T-cell (primary cell): ENCODE data around the gene DOC2A. TPM values are rescaled to one million over a fixed set of nuclear protein-coding genes. Genes with fewer than 3 reads are reported as not detected.

ENCODE experiments used
- ATAC-seq, 4 experiments: fragments of 200-7000 bp in 3 of 4; fragments of 150-1000 bp in 1 of 4; cut with Tn5 transposase; replicated peaks in 1 of 4; 1 replicate in 3 of 4; 2 replicates in 1 of 4; pipeline ENCODE4 v1.10.0; 2021; ENCODE audit warnings: moderate library complexity in 3 of 4, mild to moderate bottlenecking in 2 of 4, moderate number of reproducible peaks in 1 of 4
- CTCF ChIA-PET, 2 donors: fragments of 300-600 bp; sonication (Branson Sonifier 250); formaldehyde crosslinking; loops; one replicate each; lab custom pipeline; 2022; ENCODE audit warnings: antibody characterized with exemption in 2 of 2; lab: Charles Lee
- POLR2A ChIA-PET, 2 donors: fragments of 300-600 bp; sonication (Branson Sonifier 250); formaldehyde crosslinking; loops; one replicate each; lab custom pipeline; 2022; ENCODE audit warnings: antibody characterized with exemption in 2 of 2; lab: Charles Lee
- DNase-seq, 35 experiments: peaks; one replicate each; pipeline versions ENCODE4 v3.0.0 to v3.0.0-alpha.2; 2013 to 2023
- H3K27ac ChIP-seq: one replicate; pipeline ENCODE4 v1.5.1; 2013; ENCODE audit warnings: low read length
- H3K27me3 ChIP-seq, 2 experiments: replicated peaks in 1 of 2; 1 replicate in 1 of 2; 2 replicates in 1 of 2; pipeline versions ENCODE4 v1.6.1 to v1.7.0; 2013; ENCODE audit warnings: low read length in 1 of 2, mixed read lengths in 1 of 2; ENCODE audit not compliant: control insufficient read depth in 2 of 2, insufficient read depth in 2 of 2; ENCODE audit errors: extremely low read depth in 1 of 2
- H3K36me3 ChIP-seq, 2 donors: 1 replicate in 1 of 2; 2 replicates in 1 of 2; pipeline versions ENCODE4 v1.6.1 to v1.7.0; 2013; ENCODE audit warnings: low read length in 1 of 2; ENCODE audit not compliant: control insufficient read depth in 2 of 2, insufficient read depth in 1 of 2; ENCODE audit errors: extremely low read depth in 1 of 2
- H3K4me1 ChIP-seq, 2 experiments: 1 replicate in 1 of 2; 2 replicates in 1 of 2; pipeline versions ENCODE4 v1.6.1 to v1.7.0; 2013; ENCODE audit warnings: low read length in 2 of 2, mixed read lengths in 1 of 2; ENCODE audit not compliant: insufficient read depth in 2 of 2, control insufficient read depth in 1 of 2; ENCODE audit errors: extremely low read depth in 1 of 2
- H3K4me3 ChIP-seq, 2 donors: 1 replicate in 1 of 2; 2 replicates in 1 of 2; pipeline versions ENCODE4 v1.5.1 to v1.7.0; 2013; ENCODE audit warnings: mild to moderate bottlenecking in 2 of 2, low read length in 1 of 2, moderate library complexity in 1 of 2; ENCODE audit not compliant: control insufficient read depth in 1 of 2; ENCODE audit errors: extremely low read depth in 1 of 2
- H3K9me3 ChIP-seq: 2 replicates; pipeline ENCODE4 v1.7.0; 2013
- H3K27ac Mint-ChIP-seq, 2 donors: one replicate each; pipeline ENCODE4 v1.8.0; 2020 to 2021; ENCODE audit warnings: mild to moderate bottlenecking in 2 of 2, mixed read lengths in 2 of 2
- H3K27me3 Mint-ChIP-seq, 2 donors: one replicate each; pipeline ENCODE4 v1.8.0; 2021 to 2022; ENCODE audit warnings: mixed read lengths in 2 of 2
- H3K36me3 Mint-ChIP-seq: one replicate; pipeline ENCODE4 v1.8.0; 2021; ENCODE audit warnings: mixed read lengths
- H3K4me1 Mint-ChIP-seq, 3 donors: one replicate each; pipeline ENCODE4 v1.8.0; 2020 to 2022; ENCODE audit warnings: mixed read lengths in 3 of 3, mild to moderate bottlenecking in 1 of 3
- H3K4me3 Mint-ChIP-seq, 3 donors: one replicate each; pipeline ENCODE4 v1.8.0; 2020 to 2022; ENCODE audit warnings: mild to moderate bottlenecking in 3 of 3, mixed read lengths in 3 of 3, moderate library complexity in 3 of 3
- H3K9me3 Mint-ChIP-seq, 3 donors: one replicate each; pipeline ENCODE4 v1.8.0; 2020 to 2022; ENCODE audit warnings: mixed read lengths in 3 of 3
- WGBS: methylation state at CpG from one replicate; pipeline ENCODE4 v1.1.5; 2013; ENCODE audit warnings: missing lambda C conversion rate; ENCODE audit not compliant: insufficient coverage; 5-methylcytosine and 5-hydroxymethylcytosine counted together
- total RNA-seq, 35 experiments: library from RNA in 6 of 35; stranded (reverse) in 6 of 35; fragments of 120-200 nt in 1 of 35; gene quantifications; one replicate each; pipeline versions ENCODE4 v1.2.1 to v1.2.4 and lab custom pipeline; 2013 to 2026

Gene DOC2A
- total RNA-seq, 5 donors from 2014 or later (not counting 1 experiment from before 2014, with no cell fraction given) = 0.15 to 0.38 (median 0.26) TPM; not detected in 1

DNA sequence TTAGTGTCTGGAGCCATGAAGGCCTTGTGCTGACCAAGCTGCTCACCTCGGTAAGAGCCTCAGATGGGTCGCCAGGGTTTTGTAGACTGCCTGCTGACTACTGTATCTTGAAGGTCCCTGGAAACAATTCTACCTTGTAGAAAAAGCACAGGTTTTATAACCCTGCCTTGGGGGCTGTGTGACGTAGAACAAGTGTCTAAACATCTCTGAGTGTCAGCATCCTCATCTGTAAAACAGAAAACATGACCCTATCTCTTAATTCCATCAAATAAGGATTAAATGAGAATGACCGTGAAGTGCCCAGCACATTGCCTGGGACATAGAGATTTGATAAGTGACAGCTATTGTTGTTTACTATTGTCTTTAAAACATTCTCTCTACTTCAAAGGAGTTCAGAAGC, 42.6 kb downstream of the DOC2A start:
- H3K36me3 Mint-ChIP-seq = peaks cover 17% of the 10 kb centered on the region
- no peak overlapping the region for H3K4me3 ChIP-seq
- no peak overlapping the region for H3K4me3 Mint-ChIP-seq
- H3K36me3 ChIP-seq = peaks cover 0 to 13% of the 10 kb centered on the region in 2 donors
- no peaks in the 10 kb centered on the region for H3K9me3 ChIP-seq
- H3K27ac Mint-ChIP-seq = no peak overlapping the region
- no peaks in the 10 kb centered on the region for H3K27me3 ChIP-seq
- H3K9me3 Mint-ChIP-seq = no peaks in the 10 kb centered on the region
- no peak for ATAC-seq
- H3K27ac ChIP-seq = no peak overlapping the region
- POLR2A ChIA-PET = no interaction called here
- H3K4me1 ChIP-seq = peaks cover 0 to 6% of the 10 kb centered on the region in 2 experiments
- no peak for DNase-seq
- no peaks in the 10 kb centered on the region for H3K27me3 Mint-ChIP-seq
- WGBS = 100% methylated on average over 2 of the region's 4 CpGs
- peaks cover 3 to 16% (median 11%) of the 10 kb centered on the region in 3 donors for H3K4me1 Mint-ChIP-seq
- CTCF ChIA-PET = no interaction called here

GRCh38 chr16:29963021-29963743, 47.6 kb downstream of the DOC2A start:
- DNase-seq (no peak), ATAC-seq (no peak)
- H3K4me1 ChIP-seq = peaks cover 10 to 25% of the 10 kb centered on the region in 2 experiments
- ChIA-PET POLR2A (interaction anchor here in 1 of 2 donors (0.6 kb wide), 1 partner anchor 10 kb away, joined by 5 read pairs; the partner anchor contains the start of gene TAOK2), CTCF (interaction anchor here in 1 of 2 donors (0.5 to 2.5 kb wide), 4 partner anchors 11 to 96 kb away, joined by 3 to 22 read pairs (median 4); partner anchors contain the start of genes KCTD13 and TAOK2)
- H3K9me3 ChIP-seq = no peaks in the 10 kb centered on the region
- H3K36me3 Mint-ChIP-seq = peaks cover 3% of the 10 kb centered on the region
- no peak overlapping the region for H3K4me3 ChIP-seq
- no peaks in the 10 kb centered on the region for H3K27me3 ChIP-seq
- peaks cover 0 to 10% of the 10 kb centered on the region in 2 donors for H3K36me3 ChIP-seq
- peak overlapping the region; percentile 89 to 92 for H3K27ac Mint-ChIP-seq
- no peaks in the 10 kb centered on the region for H3K27me3 Mint-ChIP-seq
- peaks cover 19 to 30% (median 24%) of the 10 kb centered on the region in 3 donors for H3K4me1 Mint-ChIP-seq
- H3K9me3 Mint-ChIP-seq = no peaks in the 10 kb centered on the region
- peak overlapping the region; percentile 87 to 90 (median 88) for H3K4me3 Mint-ChIP-seq
- H3K27ac ChIP-seq = peak overlapping the region; percentile 90
- WGBS = 94% methylated on average over 10 of the region's 14 CpGs

DNA sequence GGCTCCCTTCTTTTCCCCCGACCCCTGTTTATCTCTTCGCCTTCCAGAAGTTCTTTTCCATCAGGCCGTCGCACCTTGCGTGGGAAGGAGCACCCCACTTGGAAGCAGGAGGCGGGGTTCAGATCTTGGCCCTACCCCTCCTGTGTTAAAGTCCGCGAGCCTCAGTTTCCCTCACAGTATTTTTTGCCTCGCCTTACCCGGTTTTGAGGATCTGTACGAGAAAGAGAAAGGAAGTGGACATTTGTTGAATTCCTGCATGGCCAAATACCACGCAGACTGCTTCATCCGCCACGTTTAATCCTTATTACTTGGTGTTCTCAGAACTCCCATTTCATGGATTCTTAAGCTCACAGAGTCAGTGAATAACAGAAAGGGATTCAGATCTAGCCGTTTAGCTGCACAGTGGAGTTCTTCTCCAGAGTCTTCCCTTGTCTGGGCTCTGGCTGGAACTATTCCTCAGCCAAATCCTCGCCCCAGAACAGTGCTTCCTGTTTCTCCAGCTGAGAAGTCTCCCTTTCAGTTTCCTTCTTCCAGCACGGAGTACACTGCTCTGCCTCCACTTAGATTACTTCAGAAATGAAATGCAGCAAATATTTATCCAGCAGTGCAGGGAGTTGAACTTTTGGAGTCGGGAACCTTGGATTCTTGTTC, 48.4 kb downstream of the DOC2A start:
- ChIA-PET CTCF (interaction anchor here in 1 of 2 donors (0.5 to 2.5 kb wide), 6 partner anchors 11 to 95 kb away, joined by 3 to 22 read pairs (median 4); partner anchors contain the start of genes HIRIP3, KCTD13 and TAOK2), POLR2A (interaction anchor here (0.5 to 1.2 kb wide), 6 partner anchors 11 to 1667 kb away, joined by 4 to 7 read pairs (median 4); partner anchors contain the start of gene TAOK2 (in 1 of the 2))
- H3K9me3 Mint-ChIP-seq = no peaks in the 10 kb centered on the region
- ATAC-seq = no peak
- no peaks in the 10 kb centered on the region for H3K27me3 Mint-ChIP-seq
- H3K36me3 Mint-ChIP-seq = no peaks in the 10 kb centered on the region
- Histone ChIP-seq H3K4me3 (peak overlapping the region; percentile 69 to 83), H3K9me3 (no peaks in the 10 kb centered on the region), H3K27me3 (no peaks in the 10 kb centered on the region), H3K36me3 (peaks cover 0 to 6% of the 10 kb centered on the region in 2 donors), H3K4me1 (peaks cover 10 to 25% of the 10 kb centered on the region in 2 experiments), H3K27ac (peak overlapping the region; percentile 90)
- WGBS = 24% methylated on average over 10 of the region's 18 CpGs
- peak overlapping the region; percentile 87 to 90 (median 88) for H3K4me3 Mint-ChIP-seq
- H3K4me1 Mint-ChIP-seq = peaks cover 19 to 30% (median 24%) of the 10 kb centered on the region in 3 donors
- peak in 1 of 35 experiments; percentile 38 for DNase-seq
- peak overlapping the region; percentile 89 to 92 for H3K27ac Mint-ChIP-seq

GRCh38 chr16:29961479-29962343, 49.1 kb downstream of the DOC2A start, which contains the start of gene TMEM219:
Gene TMEM219 (plus strand): TSS chr16:29962079. CDS start chr16:29963144, 1,065 bp downstream.
- under 1% methylated on average over 75 of the region's 75 CpGs for WGBS
- H3K27me3 ChIP-seq = no peaks in the 10 kb centered on the region
- H3K4me3 ChIP-seq = peak within 1 kb of the TSS; percentile 69 to 87
- peaks cover 19 to 30% (median 24%) of the 10 kb centered on the region in 3 donors for H3K4me1 Mint-ChIP-seq
- H3K4me3 Mint-ChIP-seq = peak within 1 kb of the TSS; percentile 87 to 90 (median 88)
- H3K4me1 ChIP-seq = peaks cover 10 to 25% of the 10 kb centered on the region in 2 experiments
- H3K27me3 Mint-ChIP-seq = no peaks in the 10 kb centered on the region
- ChIA-PET CTCF (interaction anchor here (0.6 to 2.5 kb wide), 5 partner anchors 12 to 260 kb away, joined by 3 to 22 read pairs (median 9); partner anchors contain the start of genes HIRIP3 (in 1 of the 2), KCTD13 (in 1 of the 2) and TAOK2 (in 1 of the 2)), POLR2A (interaction anchor here (0.5 to 1.2 kb wide), 5 partner anchors 11 to 1666 kb away, joined by 4 to 7 read pairs (median 4); no protein-coding TSS in a partner anchor)
- no peaks in the 10 kb centered on the region for H3K9me3 Mint-ChIP-seq
- no peaks in the 10 kb centered on the region for H3K9me3 ChIP-seq
- peak within 1 kb of the TSS; percentile 92 to 95 for H3K27ac Mint-ChIP-seq
- peaks cover 0 to 3% of the 10 kb centered on the region in 2 donors for H3K36me3 ChIP-seq
- DNase-seq = peak; percentile 81 to 97 (median 91)
- H3K27ac ChIP-seq = peak within 1 kb of the TSS; percentile 90
- ATAC-seq = peak; percentile 85 to 95 (median 88)
- H3K36me3 Mint-ChIP-seq = no peaks in the 10 kb centered on the region

GRCh38 chr16:29961127-29961478, 49.7 kb downstream of the DOC2A start:
- peaks cover 19 to 29% (median 24%) of the 10 kb centered on the region in 3 donors for H3K4me1 Mint-ChIP-seq
- Histone ChIP-seq H3K4me1 (peaks cover 10 to 25% of the 10 kb centered on the region in 2 experiments), H3K27ac (peak overlapping the region; percentile 73), H3K9me3 (no peaks in the 10 kb centered on the region), H3K36me3 (peaks cover 0 to 3% of the 10 kb centered on the region in 2 donors), H3K27me3 (no peaks in the 10 kb centered on the region), H3K4me3 (peak overlapping the region; percentile 69 to 87)
- POLR2A ChIA-PET = interaction anchor here (1.2 kb wide), 2 partner anchors 12 kb away, joined by 4 to 7 read pairs; no protein-coding TSS in a partner anchor
- H3K27ac Mint-ChIP-seq = peak overlapping the region; percentile 92 to 95
- no peak for ATAC-seq
- CTCF ChIA-PET = interaction anchor here (0.6 to 2.5 kb wide), 9 partner anchors 13 to 259 kb away, joined by 3 to 22 read pairs (median 4); partner anchors contain the start of genes HIRIP3 (in 1 of the 2), KCTD13 (in 1 of the 2) and TAOK2 (in 1 of the 2)
- no peaks in the 10 kb centered on the region for H3K36me3 Mint-ChIP-seq
- no peaks in the 10 kb centered on the region for H3K9me3 Mint-ChIP-seq
- H3K27me3 Mint-ChIP-seq = no peaks in the 10 kb centered on the region
- no peak for DNase-seq
- H3K4me3 Mint-ChIP-seq = peak overlapping the region; percentile 82 to 90 (median 85)
- 90% methylated on average over 8 of the region's 10 CpGs for WGBS
